Parathyroid adenoma (tissue), 2 donors: ENCODE data around the gene MAZ.
A peak's percentile ranks its signal among the peaks of the same experiment; 100 is the strongest.

Experiments
- H2AFZ ChIP-seq: fragments of 300-600 bp; sonication (generic); one replicate; pipeline ENCODE4 v1.7.0; 2017; ENCODE audit warnings: antibody characterized with exemption, mild to moderate bottlenecking
- H3K27ac ChIP-seq: fragments of 300-600 bp; sonication (generic); one replicate; pipeline ENCODE4 v1.7.0; 2017
- H3K27me3 ChIP-seq: fragments of 300-600 bp; sonication (generic); one replicate; pipeline ENCODE4 v1.7.0; 2017; ENCODE audit warnings: low read length; ENCODE audit not compliant: control insufficient read depth, insufficient read depth
- H3K36me3 ChIP-seq: fragments of 300-600 bp; sonication (generic); one replicate; pipeline ENCODE4 v1.7.0; 2017; ENCODE audit warnings: low read length; ENCODE audit not compliant: control insufficient read depth, insufficient read depth
- H3K4me1 ChIP-seq: fragments of 300-600 bp; sonication (generic); one replicate; pipeline ENCODE4 v1.7.0; 2017; ENCODE audit warnings: control low read depth
- H3K4me2 ChIP-seq: fragments of 300-600 bp; sonication (generic); one replicate; pipeline ENCODE4 v1.7.0; 2017; ENCODE audit warnings: low read length
- H3K4me3 ChIP-seq: fragments of 300-600 bp; sonication (generic); one replicate; pipeline ENCODE4 v1.7.0; 2017; ENCODE audit warnings: low read depth, low read length
- H3K79me2 ChIP-seq: fragments of 300-600 bp; sonication (generic); one replicate; pipeline ENCODE4 v1.7.0; 2017; ENCODE audit warnings: control low read depth
- H3K9ac ChIP-seq: fragments of 300-600 bp; sonication (generic); one replicate; pipeline ENCODE4 v1.7.0; 2017; ENCODE audit warnings: mild to moderate bottlenecking
- H3K9me3 ChIP-seq: fragments of 300-600 bp; sonication (generic); one replicate; pipeline ENCODE4 v1.7.0; 2017; ENCODE audit warnings: low read length; ENCODE audit not compliant: control insufficient read depth
- CTCF ChIP-seq: fragments of 300-600 bp; sonication (generic); IDR thresholded peaks from one replicate; pipeline ENCODE4 v1.7.0; 2017; ENCODE audit warnings: antibody characterized with exemption, mild to moderate bottlenecking
- donor health status: primary hyperparathyroidism.

The MAZ gene

GRCh38 chr16:29843931-29844330 lies 37.6 kb downstream of the MAZ start:
- no peaks in the 10 kb centered on the region for H3K27me3 ChIP-seq
- H3K36me3 ChIP-seq = no peaks in the 10 kb centered on the region
- no peak overlapping the region for H3K9ac ChIP-seq
- peaks cover 7% of the 10 kb centered on the region for H3K4me1 ChIP-seq
- no peak overlapping the region for H3K4me3 ChIP-seq
- H2AFZ ChIP-seq = no peak overlapping the region
- no peak overlapping the region for H3K4me2 ChIP-seq
- no peaks in the 10 kb centered on the region for H3K9me3 ChIP-seq
- no peak overlapping the region for H3K27ac ChIP-seq
- no peaks in the 10 kb centered on the region for H3K79me2 ChIP-seq
- no peak for TF ChIP-seq CTCF

GRCh38 chr16:29844575-29845331 lies 38.4 kb downstream of the MAZ start:
- H3K27me3 ChIP-seq = no peaks in the 10 kb centered on the region
- H3K4me1 ChIP-seq = peaks cover 7% of the 10 kb centered on the region
- no peak overlapping the region for H3K27ac ChIP-seq
- H3K79me2 ChIP-seq = no peaks in the 10 kb centered on the region
- H3K36me3 ChIP-seq = no peaks in the 10 kb centered on the region
- H3K9me3 ChIP-seq = no peaks in the 10 kb centered on the region
- H3K4me3 ChIP-seq = no peak overlapping the region
- H2AFZ ChIP-seq = no peak overlapping the region
- no peak for TF ChIP-seq CTCF
- no peak overlapping the region for H3K4me2 ChIP-seq
- H3K9ac ChIP-seq = no peak overlapping the region

- no peak for TF ChIP-seq CTCF
- H2AFZ ChIP-seq = no peak overlapping the region
- no peaks in the 10 kb centered on the region for H3K36me3 ChIP-seq
- no peak overlapping the region for H3K4me2 ChIP-seq
- H3K4me3 ChIP-seq = no peak overlapping the region
- H3K27ac ChIP-seq = no peak overlapping the region
- no peaks in the 10 kb centered on the region for H3K9me3 ChIP-seq
- H3K27me3 ChIP-seq = no peaks in the 10 kb centered on the region
- H3K9ac ChIP-seq = no peak overlapping the region
- peaks cover 5% of the 10 kb centered on the region for H3K4me1 ChIP-seq
- no peaks in the 10 kb centered on the region for H3K79me2 ChIP-seq
These were observed 39.3 kb downstream of the MAZ start for GRCh38 chr16:29845656-29846055.

- Histone ChIP-seq H3K9ac (no peak overlapping the region), H3K27ac (no peak overlapping the region)
These were observed 42.3 kb downstream of the MAZ start for GRCh38 chr16:29848420-29849297.

More at GRCh38 chr16:29848420-29849297, 42.3 kb downstream of the MAZ start:
- Histone ChIP-seq H3K4me2 (no peak overlapping the region), H3K9me3 (no peaks in the 10 kb centered on the region), H3K27me3 (no peaks in the 10 kb centered on the region), H2AFZ (no peak overlapping the region), H3K4me1 (no peaks in the 10 kb centered on the region), H3K36me3 (no peaks in the 10 kb centered on the region), H3K4me3 (no peak overlapping the region), H3K79me2 (no peaks in the 10 kb centered on the region)
- peak; percentile 81 for TF ChIP-seq CTCF
